HEK293 (cell line): ENCODE results near the gene SDF2.
A peak's percentile ranks its signal among the peaks of the same experiment; 100 is the strongest.

Experiments used
- ATF2 ChIP-seq: fragments of 450-650 bp; formaldehyde crosslinking; IDR thresholded peaks from 2 replicates; pipeline ENCODE4 v1.5.1; 2016; ENCODE audit warnings: missing biosample characterization, missing genetic modification characterization, low read depth
- BCL11B ChIP-seq: fragments of 450-650 bp; formaldehyde crosslinking; IDR thresholded peaks from 2 replicates; pipeline ENCODE4 v1.5.1; 2016; ENCODE audit warnings: low read depth, missing biosample characterization, missing genetic modification characterization
- BCL6B ChIP-seq: fragments of 450-650 bp; formaldehyde crosslinking; IDR thresholded peaks from 2 replicates; pipeline ENCODE4 v1.5.1; 2017; ENCODE audit warnings: missing biosample characterization, missing genetic modification characterization
- GLI4 ChIP-seq: fragments of 450-650 bp; formaldehyde crosslinking; IDR thresholded peaks from 2 replicates; pipeline ENCODE4 v1.5.1; 2016; ENCODE audit warnings: missing biosample characterization, missing genetic modification characterization
- GLIS2 ChIP-seq: fragments of 450-650 bp; formaldehyde crosslinking; IDR thresholded peaks from 2 replicates; pipeline ENCODE4 v1.5.1; 2016; ENCODE audit warnings: missing biosample characterization, missing genetic modification characterization
- KLF8 ChIP-seq: fragments of 450-650 bp; formaldehyde crosslinking; IDR thresholded peaks from 2 replicates; pipeline ENCODE4 v1.5.1; 2016; ENCODE audit warnings: missing biosample characterization, missing genetic modification characterization
- PRDM6 ChIP-seq: fragments of 450-650 bp; formaldehyde crosslinking; IDR thresholded peaks from 2 replicates; pipeline ENCODE4 v1.5.1; 2017; ENCODE audit warnings: missing biosample characterization, missing genetic modification characterization
- SP7 ChIP-seq: fragments of 450-650 bp; formaldehyde crosslinking; IDR thresholded peaks from 2 replicates; pipeline ENCODE4 v1.5.1; 2016; ENCODE audit warnings: missing biosample characterization, missing genetic modification characterization
- YY1 ChIP-seq: fragments of 450-650 bp; formaldehyde crosslinking; IDR thresholded peaks from 2 replicates; pipeline ENCODE4 v1.5.1; 2018; ENCODE audit warnings: missing biosample characterization, missing genetic modification characterization
- ZNF133 ChIP-seq: fragments of 450-650 bp; formaldehyde crosslinking; IDR thresholded peaks from 2 replicates; pipeline ENCODE4 v1.5.1; 2016; ENCODE audit warnings: missing biosample characterization, missing genetic modification characterization
- ZNF221 ChIP-seq: fragments of 450-650 bp; formaldehyde crosslinking; IDR thresholded peaks from 2 replicates; pipeline ENCODE4 v1.5.1; 2017; ENCODE audit warnings: missing biosample characterization, missing genetic modification characterization, borderline replicate concordance
- ZNF24 ChIP-seq: fragments of 450-650 bp; formaldehyde crosslinking; IDR thresholded peaks from 2 replicates; pipeline ENCODE4 v1.5.1; 2016; ENCODE audit warnings: missing biosample characterization, missing genetic modification characterization
- ZNF433 ChIP-seq: fragments of 450-650 bp; formaldehyde crosslinking; IDR thresholded peaks from 2 replicates; pipeline ENCODE4 v1.5.1; 2016; ENCODE audit warnings: missing biosample characterization, missing genetic modification characterization, low read depth
- ZNF48 ChIP-seq: fragments of 450-650 bp; formaldehyde crosslinking; IDR thresholded peaks from 2 replicates; pipeline ENCODE4 v1.5.1; 2016; ENCODE audit warnings: missing biosample characterization, missing genetic modification characterization
- ZNF510 ChIP-seq: fragments of 450-650 bp; formaldehyde crosslinking; IDR thresholded peaks from 2 replicates; pipeline ENCODE4 v1.5.1; 2018; ENCODE audit warnings: mild to moderate bottlenecking, missing genetic modification characterization, missing biosample characterization; ENCODE audit not compliant: insufficient replicate concordance
- ZNF837 ChIP-seq: fragments of 450-650 bp; formaldehyde crosslinking; IDR thresholded peaks from 2 replicates; pipeline ENCODE4 v1.5.1; 2016; ENCODE audit warnings: missing biosample characterization, missing genetic modification characterization
- TF ChIP-seq, protein P1 (sequence below): sonication (generic); formaldehyde crosslinking; IDR thresholded peaks from 2 replicates; pipeline ENCODE4 v1.8.1; 2022; ENCODE audit warnings: mild to moderate bottlenecking, moderate library complexity, missing genetic modification reagents
- TF ChIP-seq, protein P2 (sequence below): fragments of 450-650 bp; formaldehyde crosslinking; IDR thresholded peaks from 2 replicates; pipeline ENCODE4 v1.5.1; 2016; ENCODE audit warnings: missing biosample characterization, missing genetic modification characterization

SDF2 gene

GRCh38 chr17:28661635-28662526, at the start of gene SDF2, which contains the start of gene SUPT6H (continued):
- TF ChIP-seq, protein P1, sequence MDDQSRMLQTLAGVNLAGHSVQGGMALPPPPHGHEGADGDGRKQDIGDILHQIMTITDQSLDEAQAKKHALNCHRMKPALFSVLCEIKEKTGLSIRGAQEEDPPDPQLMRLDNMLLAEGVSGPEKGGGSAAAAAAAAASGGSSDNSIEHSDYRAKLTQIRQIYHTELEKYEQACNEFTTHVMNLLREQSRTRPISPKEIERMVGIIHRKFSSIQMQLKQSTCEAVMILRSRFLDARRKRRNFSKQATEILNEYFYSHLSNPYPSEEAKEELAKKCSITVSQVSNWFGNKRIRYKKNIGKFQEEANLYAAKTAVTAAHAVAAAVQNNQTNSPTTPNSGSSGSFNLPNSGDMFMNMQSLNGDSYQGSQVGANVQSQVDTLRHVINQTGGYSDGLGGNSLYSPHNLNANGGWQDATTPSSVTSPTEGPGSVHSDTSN (CRISPR knock-in tag) = no peak; the same call in 1 of the 2 replicates
- TF ChIP-seq BCL6B (tag by site-specific recombination) = no peak
- no peak for TF ChIP-seq PRDM6 (tag by site-specific recombination)
- peak; percentile 39; the same call in 1 of the 2 replicates for TF ChIP-seq KLF8
- TF ChIP-seq ATF2 (tag by site-specific recombination) = peak; percentile 91
- no peak for TF ChIP-seq ZNF24 (tag by site-specific recombination)
- TF ChIP-seq GLIS2 (tag by site-specific recombination) = peak; percentile 8; the same call in 1 of the 2 replicates
- TF ChIP-seq, protein P2, sequence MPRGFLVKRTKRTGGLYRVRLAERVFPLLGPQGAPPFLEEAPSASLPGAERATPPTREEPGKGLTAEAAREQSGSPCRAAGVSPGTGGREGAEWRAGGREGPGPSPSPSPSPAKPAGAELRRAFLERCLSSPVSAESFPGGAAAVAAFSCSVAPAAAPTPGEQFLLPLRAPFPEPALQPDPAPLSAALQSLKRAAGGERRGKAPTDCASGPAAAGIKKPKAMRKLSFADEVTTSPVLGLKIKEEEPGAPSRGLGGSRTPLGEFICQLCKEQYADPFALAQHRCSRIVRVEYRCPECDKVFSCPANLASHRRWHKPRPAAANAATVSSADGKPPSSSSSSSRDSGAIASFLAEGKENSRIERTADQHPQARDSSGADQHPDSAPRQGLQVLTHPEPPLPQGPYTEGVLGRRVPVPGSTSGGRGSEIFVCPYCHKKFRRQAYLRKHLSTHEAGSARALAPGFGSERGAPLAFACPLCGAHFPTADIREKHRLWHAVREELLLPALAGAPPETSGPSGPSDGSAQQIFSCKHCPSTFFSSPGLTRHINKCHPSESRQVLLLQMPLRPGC (tag by site-specific recombination) = no peak
- TF ChIP-seq GLI4 (tag by site-specific recombination) = 0 out of 2 replicates have a peak, but pooled peaks have one; percentile 50
- TF ChIP-seq ZNF221 (tag by site-specific recombination) = no peak
- no peak for TF ChIP-seq ZNF48 (tag by site-specific recombination)
- TF ChIP-seq ZNF133 (tag by site-specific recombination) = no peak
- no peak for TF ChIP-seq ZNF837
- no peak for TF ChIP-seq ZNF510 (tag by site-specific recombination)
- no peak for TF ChIP-seq ZNF433
- no peak for TF ChIP-seq BCL11B (tag by site-specific recombination)
- TF ChIP-seq YY1 (tag by site-specific recombination) = peak; percentile 79
- TF ChIP-seq SP7 (tag by site-specific recombination) = peak; percentile 64
